Epithelial cell of esophagus (primary cell): ENCODE measurements around the gene REEP3.

Experiments
- DNase-seq: peaks from one replicate; pipeline ENCODE4 v3.0.0; 2010; ENCODE audit warnings: low read depth
- H3K4me3 ChIP-seq: 2 replicates; pipeline ENCODE4 v1.5.1; 2011; ENCODE audit warnings: mild to moderate bottlenecking, low read length, control low read depth
- TF ChIP-seq, protein P1 (sequence below): IDR thresholded peaks from 2 replicates; pipeline ENCODE4 v1.5.1; 2011; ENCODE audit warnings: low read depth, mild to moderate bottlenecking, low read length, control low read depth, inconsistent platforms; ENCODE audit not compliant: insufficient read depth; ENCODE audit errors: missing control alignments

Gene REEP3

DNA sequence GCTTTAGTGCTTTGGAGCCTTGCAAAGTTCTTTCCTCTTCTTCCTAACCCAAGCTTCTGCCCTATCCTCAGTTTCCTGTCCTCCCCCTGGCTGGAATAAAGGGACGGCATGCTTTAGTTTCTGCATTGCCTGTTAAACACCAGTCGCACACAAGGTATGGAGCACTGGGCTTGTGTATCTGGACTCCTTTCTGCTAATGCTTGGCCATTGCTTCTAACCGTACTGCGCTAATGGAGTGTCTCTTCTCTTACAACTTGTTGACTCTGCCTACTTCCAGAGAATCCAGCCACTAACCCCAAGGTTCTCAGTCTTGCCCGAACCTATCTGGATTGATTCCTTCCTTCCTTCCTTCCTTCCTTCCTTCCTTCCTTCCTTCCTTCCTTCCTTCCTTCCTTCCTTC is 120.6 kb downstream of the REEP3 start:
- TF ChIP-seq, protein P1, sequence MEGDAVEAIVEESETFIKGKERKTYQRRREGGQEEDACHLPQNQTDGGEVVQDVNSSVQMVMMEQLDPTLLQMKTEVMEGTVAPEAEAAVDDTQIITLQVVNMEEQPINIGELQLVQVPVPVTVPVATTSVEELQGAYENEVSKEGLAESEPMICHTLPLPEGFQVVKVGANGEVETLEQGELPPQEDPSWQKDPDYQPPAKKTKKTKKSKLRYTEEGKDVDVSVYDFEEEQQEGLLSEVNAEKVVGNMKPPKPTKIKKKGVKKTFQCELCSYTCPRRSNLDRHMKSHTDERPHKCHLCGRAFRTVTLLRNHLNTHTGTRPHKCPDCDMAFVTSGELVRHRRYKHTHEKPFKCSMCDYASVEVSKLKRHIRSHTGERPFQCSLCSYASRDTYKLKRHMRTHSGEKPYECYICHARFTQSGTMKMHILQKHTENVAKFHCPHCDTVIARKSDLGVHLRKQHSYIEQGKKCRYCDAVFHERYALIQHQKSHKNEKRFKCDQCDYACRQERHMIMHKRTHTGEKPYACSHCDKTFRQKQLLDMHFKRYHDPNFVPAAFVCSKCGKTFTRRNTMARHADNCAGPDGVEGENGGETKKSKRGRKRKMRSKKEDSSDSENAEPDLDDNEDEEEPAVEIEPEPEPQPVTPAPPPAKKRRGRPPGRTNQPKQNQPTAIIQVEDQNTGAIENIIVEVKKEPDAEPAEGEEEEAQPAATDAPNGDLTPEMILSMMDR = no peak
- DNase-seq = no peak

DNA sequence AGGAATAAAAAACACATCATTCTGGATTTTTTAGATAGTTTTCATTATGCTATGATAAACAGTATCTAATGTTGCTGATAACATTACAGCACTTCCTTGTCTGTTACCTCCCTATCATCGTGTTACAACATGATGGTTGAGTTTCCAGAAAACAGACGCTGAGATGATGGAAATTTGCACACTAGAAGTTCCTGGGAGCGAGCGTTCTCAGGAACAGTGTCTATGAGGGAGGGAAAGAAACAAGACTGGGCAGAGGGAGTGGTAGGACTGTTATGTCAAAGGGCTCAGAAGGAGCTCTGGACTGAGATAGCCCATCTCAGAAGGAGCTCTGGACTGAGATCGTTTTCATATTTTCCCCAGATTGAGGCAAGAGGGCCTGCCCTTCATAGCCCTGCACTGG is 121.6 kb downstream of the REEP3 start:
- TF ChIP-seq, protein P1 = no peak

More for the DNA sequence above, 120.6 kb downstream of the REEP3 start:
- H3K4me3 ChIP-seq = no peak overlapping the region

DNA sequence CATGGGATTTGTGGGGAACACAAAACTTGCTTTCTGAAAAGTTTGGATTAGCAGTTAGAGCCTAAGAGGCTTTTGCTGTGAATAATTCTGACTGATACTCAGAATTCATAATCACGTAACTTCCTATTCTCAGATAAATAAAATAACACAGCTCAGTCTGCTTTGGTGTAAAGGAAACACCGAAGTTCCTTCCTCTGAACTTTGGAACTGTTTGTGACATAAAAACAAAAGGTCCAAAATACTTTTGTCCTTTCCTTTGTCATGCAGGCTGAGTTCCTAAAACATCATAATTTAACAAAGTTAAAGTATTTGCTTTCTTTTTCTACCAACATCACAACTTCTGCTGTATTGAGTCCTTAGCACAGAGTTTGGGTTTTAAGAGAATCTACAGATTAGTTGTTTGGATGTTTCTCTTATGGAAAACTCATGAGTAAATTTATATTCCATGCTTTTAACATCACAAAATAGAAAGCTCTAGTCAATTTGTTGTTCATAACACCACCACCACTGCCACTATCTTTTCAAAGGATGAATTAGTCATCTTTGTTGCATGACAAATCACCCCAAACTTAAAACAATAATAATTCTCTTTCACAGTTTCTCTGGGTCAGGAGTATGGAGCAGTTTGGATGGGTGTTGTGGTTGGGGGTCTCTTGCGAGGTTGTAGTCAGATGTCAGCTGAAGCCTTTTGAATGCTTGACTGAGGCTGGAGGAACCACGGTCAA is 123.4 kb downstream of the REEP3 start:
- no peak for DNase-seq
- TF ChIP-seq, protein P1 = no peak

More for the DNA sequence above, 121.6 kb downstream of the REEP3 start:
- no peak overlapping the region for H3K4me3 ChIP-seq
- DNase-seq = no peak

GRCh38 chr10:63645195-63645594 is 124.0 kb downstream of the REEP3 start:
- DNase-seq = no peak
- no peak overlapping the region for H3K4me3 ChIP-seq
- TF ChIP-seq, protein P1 = no peak

More for the DNA sequence above, 123.4 kb downstream of the REEP3 start:
- no peak overlapping the region for H3K4me3 ChIP-seq

DNA sequence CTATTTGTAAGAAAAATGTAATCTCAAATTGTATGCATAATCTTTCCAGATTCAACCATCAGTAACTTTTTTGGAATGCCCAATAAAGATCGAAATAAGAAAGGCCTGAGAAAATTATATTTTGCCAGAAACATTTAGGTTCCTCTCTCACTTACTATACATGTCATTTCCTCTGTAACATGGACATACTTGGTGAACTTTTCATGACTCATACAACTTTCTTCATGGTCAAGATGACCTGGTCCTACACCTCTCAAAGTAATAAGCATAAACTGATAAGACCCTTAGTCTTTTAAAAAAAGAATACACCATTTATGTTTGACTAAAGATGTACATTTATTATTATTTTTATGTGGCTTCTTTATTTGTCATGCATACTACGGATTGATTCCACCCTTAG is 125.3 kb downstream of the REEP3 start:
- H3K4me3 ChIP-seq = no peak overlapping the region
- DNase-seq = no peak
- TF ChIP-seq, protein P1 = no peak

DNA sequence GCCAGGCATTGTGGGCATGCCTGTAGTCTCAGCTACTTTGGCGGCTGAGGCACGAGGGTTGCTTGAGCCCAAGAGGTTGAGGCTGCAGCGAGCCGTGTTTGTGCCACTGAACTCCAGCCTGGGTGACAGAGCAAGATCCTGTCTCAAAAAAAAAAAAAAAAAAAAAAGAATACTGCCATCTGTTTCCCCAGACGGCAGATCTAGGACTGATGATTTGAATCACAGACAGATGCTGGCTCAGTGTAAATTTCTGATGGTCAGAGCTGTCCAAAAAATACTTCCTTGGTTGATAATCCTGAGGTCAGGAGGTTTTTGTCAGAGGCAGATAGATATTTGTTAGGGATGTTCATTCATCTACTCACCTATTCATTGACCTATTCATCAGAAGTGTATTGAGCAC is 130.7 kb downstream of the REEP3 start:
- no peak for DNase-seq
- no peak overlapping the region for H3K4me3 ChIP-seq
- TF ChIP-seq, protein P1 = no peak

- H3K4me3 ChIP-seq = no peak overlapping the region
- no peak for DNase-seq
- TF ChIP-seq, protein P1 = no peak
Observed at GRCh38 chr10:63653747-63654146, 132.5 kb downstream of the REEP3 start.
